ENCODE results near the gene FCN3. TPM values are rescaled to one million over a fixed set of nuclear protein-coding genes. Genes with fewer than 3 reads are reported as not detected.

The FCN3 gene
- total and polyA plus RNA-seq, 9 of the 15 experiments (the other 6 are each of a cell fraction or from before 2014, with no cell fraction given), result 0.49 TPM; not detected in 8

GRCh38 chr1:27365372-27366112 is 9.1 kb downstream of the FCN3 start (continued):
- TF ChIP-seq, protein P1, sequence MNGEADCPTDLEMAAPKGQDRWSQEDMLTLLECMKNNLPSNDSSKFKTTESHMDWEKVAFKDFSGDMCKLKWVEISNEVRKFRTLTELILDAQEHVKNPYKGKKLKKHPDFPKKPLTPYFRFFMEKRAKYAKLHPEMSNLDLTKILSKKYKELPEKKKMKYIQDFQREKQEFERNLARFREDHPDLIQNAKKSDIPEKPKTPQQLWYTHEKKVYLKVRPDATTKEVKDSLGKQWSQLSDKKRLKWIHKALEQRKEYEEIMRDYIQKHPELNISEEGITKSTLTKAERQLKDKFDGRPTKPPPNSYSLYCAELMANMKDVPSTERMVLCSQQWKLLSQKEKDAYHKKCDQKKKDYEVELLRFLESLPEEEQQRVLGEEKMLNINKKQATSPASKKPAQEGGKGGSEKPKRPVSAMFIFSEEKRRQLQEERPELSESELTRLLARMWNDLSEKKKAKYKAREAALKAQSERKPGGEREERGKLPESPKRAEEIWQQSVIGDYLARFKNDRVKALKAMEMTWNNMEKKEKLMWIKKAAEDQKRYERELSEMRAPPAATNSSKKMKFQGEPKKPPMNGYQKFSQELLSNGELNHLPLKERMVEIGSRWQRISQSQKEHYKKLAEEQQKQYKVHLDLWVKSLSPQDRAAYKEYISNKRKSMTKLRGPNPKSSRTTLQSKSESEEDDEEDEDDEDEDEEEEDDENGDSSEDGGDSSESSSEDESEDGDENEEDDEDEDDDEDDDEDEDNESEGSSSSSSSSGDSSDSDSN (IDR thresholded peaks at IDR 0.05; ENCODE audit: borderline replicate concordance in 1 of 2, low read depth in 2 of 2, low read length in 2 of 2), result no peak
- TF ChIP-seq ZNF445 (CRISPR knock-in tag; IDR thresholded peaks at IDR 0.05; ENCODE audit: low read depth) (no peak), ZNF668 (CRISPR knock-in tag; IDR thresholded peaks at IDR 0.05) (no peak), POLR2H (tag; IDR thresholded peaks at IDR 0.05; ENCODE audit: low read depth) (no peak), ZNF224 (CRISPR knock-in tag; IDR thresholded peaks at IDR 0.05) (no peak), BCLAF1 (IDR thresholded peaks at IDR 0.05; ENCODE audit: borderline replicate concordance in 1 of 2, control insufficient read depth in 1 of 2, low read depth in 2 of 2, low read length in 1 of 2) (no peak), TCF7L2 (IDR thresholded peaks at IDR 0.05; ENCODE audit: low read depth, low read length) (no peak), SMAD4 (CRISPR knock-in tag; conservative IDR thresholded peaks at IDR 0.05) (no peak), ZC3H4 (CRISPR knock-in tag; IDR thresholded peaks at IDR 0.05; ENCODE audit: borderline replicate concordance) (no peak), NFE2 (IDR thresholded peaks at IDR 0.05; ENCODE audit: low read depth) (peak; percentile 22; the same call in 1 of the 2 replicates), HIVEP1 (CRISPR knock-in tag; IDR thresholded peaks at IDR 0.05) (no peak), POLR2A (conservative IDR thresholded peaks at IDR 0.05) (peak; percentile 76), ZNF324 (CRISPR knock-in tag; IDR thresholded peaks at IDR 0.05) (no peak), NFATC3 (IDR thresholded peaks at IDR 0.05) (no peak), NR4A1 (CRISPR knock-in tag; IDR thresholded peaks at IDR 0.05) (no peak), NR4A1 (tag; IDR thresholded peaks at IDR 0.05) (no peak), ASH1L (IDR thresholded peaks at IDR 0.05; ENCODE audit: borderline replicate concordance, low read depth, partially characterized antibody) (no peak), CHCHD3 (CRISPR knock-in tag; IDR thresholded peaks at IDR 0.05) (no peak), ZNF707 (CRISPR knock-in tag; conservative IDR thresholded peaks at IDR 0.05) (no peak)
- TF ChIP-seq, protein P2, sequence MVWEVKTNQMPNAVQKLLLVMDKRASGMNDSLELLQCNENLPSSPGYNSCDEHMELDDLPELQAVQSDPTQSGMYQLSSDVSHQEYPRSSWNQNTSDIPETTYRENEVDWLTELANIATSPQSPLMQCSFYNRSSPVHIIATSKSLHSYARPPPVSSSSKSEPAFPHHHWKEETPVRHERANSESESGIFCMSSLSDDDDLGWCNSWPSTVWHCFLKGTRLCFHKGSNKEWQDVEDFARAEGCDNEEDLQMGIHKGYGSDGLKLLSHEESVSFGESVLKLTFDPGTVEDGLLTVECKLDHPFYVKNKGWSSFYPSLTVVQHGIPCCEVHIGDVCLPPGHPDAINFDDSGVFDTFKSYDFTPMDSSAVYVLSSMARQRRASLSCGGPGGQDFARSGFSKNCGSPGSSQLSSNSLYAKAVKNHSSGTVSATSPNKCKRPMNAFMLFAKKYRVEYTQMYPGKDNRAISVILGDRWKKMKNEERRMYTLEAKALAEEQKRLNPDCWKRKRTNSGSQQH (CRISPR knock-in tag; IDR thresholded peaks at IDR 0.05), result no peak
- TF ChIP-seq, protein P3, sequence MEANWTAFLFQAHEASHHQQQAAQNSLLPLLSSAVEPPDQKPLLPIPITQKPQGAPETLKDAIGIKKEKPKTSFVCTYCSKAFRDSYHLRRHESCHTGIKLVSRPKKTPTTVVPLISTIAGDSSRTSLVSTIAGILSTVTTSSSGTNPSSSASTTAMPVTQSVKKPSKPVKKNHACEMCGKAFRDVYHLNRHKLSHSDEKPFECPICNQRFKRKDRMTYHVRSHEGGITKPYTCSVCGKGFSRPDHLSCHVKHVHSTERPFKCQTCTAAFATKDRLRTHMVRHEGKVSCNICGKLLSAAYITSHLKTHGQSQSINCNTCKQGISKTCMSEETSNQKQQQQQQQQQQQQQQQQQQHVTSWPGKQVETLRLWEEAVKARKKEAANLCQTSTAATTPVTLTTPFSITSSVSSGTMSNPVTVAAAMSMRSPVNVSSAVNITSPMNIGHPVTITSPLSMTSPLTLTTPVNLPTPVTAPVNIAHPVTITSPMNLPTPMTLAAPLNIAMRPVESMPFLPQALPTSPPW (CRISPR knock-in tag; IDR thresholded peaks at IDR 0.05), result peak; percentile 69
